ENCODE data around the gene SDR42E2.

DNA sequence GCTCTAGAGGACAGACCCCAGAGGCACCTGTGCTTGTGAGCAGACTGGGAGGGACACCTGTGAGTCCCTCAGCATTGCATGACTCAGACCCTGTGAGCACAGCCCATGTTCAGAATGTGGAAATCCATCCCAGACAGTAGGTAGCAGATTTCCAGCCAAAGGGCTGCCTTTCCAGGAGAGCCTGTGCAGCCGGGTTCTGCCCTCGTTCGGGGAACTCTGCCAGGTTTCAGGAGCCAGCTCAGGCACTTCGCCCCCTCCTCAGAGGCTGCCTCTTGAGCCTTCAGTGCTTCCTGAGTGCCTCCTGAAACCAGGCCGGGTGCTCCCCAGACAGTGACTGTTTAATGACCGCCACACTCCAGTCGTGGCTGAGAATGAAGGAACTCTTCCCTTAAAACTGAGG, 23.3 kb upstream of the SDR42E2 start:
- no peak for TF ChIP-seq TAF1 (IDR thresholded peaks at IDR 0.05; ENCODE audit: borderline replicate concordance, insufficient read depth, low read length)
- no peak for TF ChIP-seq POLR2AphosphoS5 (IDR thresholded peaks at IDR 0.05; ENCODE audit: low read depth, low read length)
- no peak for TF ChIP-seq SIN3A (IDR thresholded peaks at IDR 0.05; ENCODE audit: borderline replicate concordance, insufficient read depth, low read length)

Data from PFSK-1 (cell line).